H9 (cell line): ENCODE results near the gene AFAP1L2. TPM values are rescaled to one million over a fixed set of nuclear protein-coding genes. Genes with fewer than 3 reads are reported as not detected.

ENCODE experiments used
- DNase-seq: peaks from one replicate; pipeline ENCODE4 v3.0.0-alpha.2; 2017
- H2AFZ ChIP-seq: one replicate; pipeline ENCODE4 v1.6.1; 2013; ENCODE audit warnings: mild to moderate bottlenecking, low read length, control low read depth, moderate library complexity
- H2AK5ac ChIP-seq: 2 replicates; pipeline ENCODE4 v1.6.1; 2013; ENCODE audit warnings: low read length, control low read depth, mixed read lengths; ENCODE audit not compliant: insufficient read length
- H2BK120ac ChIP-seq: one replicate; pipeline ENCODE4 v1.6.1; 2013; ENCODE audit warnings: low read depth, mild to moderate bottlenecking, low read length, control low read depth, inconsistent platforms; ENCODE audit not compliant: poor library complexity, severe bottlenecking
- H2BK12ac ChIP-seq: 2 replicates; pipeline ENCODE4 v1.6.1; 2013; ENCODE audit warnings: low read length, control low read depth, mixed read lengths, low read depth; ENCODE audit not compliant: insufficient read length
- H2BK15ac ChIP-seq: 2 replicates; pipeline ENCODE4 v1.6.1; 2013; ENCODE audit warnings: low read depth, low read length, control low read depth
- H2BK20ac ChIP-seq: one replicate; pipeline ENCODE4 v1.6.1; 2013; ENCODE audit warnings: low read depth, mild to moderate bottlenecking, low read length, control low read depth, inconsistent platforms; ENCODE audit not compliant: poor library complexity, severe bottlenecking
- H2BK5ac ChIP-seq: 2 replicates; pipeline ENCODE4 v1.6.1; 2013; ENCODE audit warnings: low read length, control low read depth, mixed read lengths; ENCODE audit not compliant: insufficient read length
- H3K14ac ChIP-seq: 2 replicates; pipeline ENCODE4 v1.6.1; 2013; ENCODE audit warnings: low read length, control low read depth; ENCODE audit not compliant: insufficient read depth
- H3K18ac ChIP-seq: 2 replicates; pipeline ENCODE4 v1.6.1; 2013; ENCODE audit warnings: low read depth, mild to moderate bottlenecking, mixed read lengths, low read length, control low read depth; ENCODE audit not compliant: insufficient read length
- H3K23ac ChIP-seq: 2 replicates; pipeline ENCODE4 v1.6.1; 2013; ENCODE audit warnings: low read length, control low read depth, mixed read lengths, low read depth; ENCODE audit not compliant: insufficient read length
- H3K23me2 ChIP-seq: 2 replicates; pipeline ENCODE4 v1.6.1; 2013; ENCODE audit warnings: low read depth, mild to moderate bottlenecking, mixed read lengths, low read length, control low read depth; ENCODE audit not compliant: insufficient read length, poor library complexity, severe bottlenecking
- H3K27ac ChIP-seq: 2 replicates; pipeline ENCODE4 v1.5.1; 2013; ENCODE audit warnings: low read length, control low read depth, mixed read lengths, low read depth; ENCODE audit not compliant: insufficient read length
- H3K27me3 ChIP-seq: 2 replicates; pipeline ENCODE4 v1.6.1; 2013; ENCODE audit warnings: low read length, control low read depth, inconsistent platforms; ENCODE audit not compliant: insufficient read depth
- H3K4ac ChIP-seq: 2 replicates; pipeline ENCODE4 v1.6.1; 2013; ENCODE audit warnings: low read depth, mild to moderate bottlenecking, control low read depth, inconsistent platforms, low read length, moderate library complexity
- H3K4me1 ChIP-seq: 2 replicates; pipeline ENCODE4 v1.6.1; 2013; ENCODE audit warnings: low read length, control low read depth, inconsistent platforms; ENCODE audit not compliant: insufficient read depth
- H3K4me2 ChIP-seq: 2 replicates; pipeline ENCODE4 v1.6.1; 2013; ENCODE audit warnings: low read length, control low read depth, mixed read lengths; ENCODE audit not compliant: insufficient read length, insufficient read depth
- H3K56ac ChIP-seq: 2 replicates; pipeline ENCODE4 v1.6.1; 2013; ENCODE audit warnings: low read depth, mild to moderate bottlenecking, mixed read lengths, low read length, control low read depth; ENCODE audit not compliant: insufficient read length
- H3K79me1 ChIP-seq: 2 replicates; pipeline ENCODE4 v1.6.1; 2013; ENCODE audit warnings: low read depth, mild to moderate bottlenecking, moderate library complexity, low read length, control low read depth, inconsistent platforms; ENCODE audit not compliant: insufficient read depth, poor library complexity, severe bottlenecking
- H3K79me2 ChIP-seq: 2 replicates; pipeline ENCODE4 v1.6.1; 2013; ENCODE audit warnings: low read length, control low read depth, inconsistent platforms; ENCODE audit not compliant: insufficient read depth
- H3K9ac ChIP-seq: 2 replicates; pipeline ENCODE4 v1.6.1; 2013; ENCODE audit warnings: low read length, control low read depth, mixed read lengths; ENCODE audit not compliant: insufficient read length; ENCODE audit errors: extremely low read depth
- H3K9me3 ChIP-seq: one replicate; pipeline ENCODE4 v1.6.1; 2013; ENCODE audit warnings: low read depth, low read length, inconsistent platforms; ENCODE audit not compliant: control insufficient read depth
- H3T11ph ChIP-seq: one replicate; pipeline ENCODE4 v1.6.1; 2013; ENCODE audit warnings: mild to moderate bottlenecking, low read length, control low read depth, inconsistent platforms
- H4K20me1 ChIP-seq: one replicate; pipeline ENCODE4 v1.6.1; 2013; ENCODE audit not compliant: control insufficient read depth, insufficient read length, insufficient read depth
- H4K5ac ChIP-seq: 2 replicates; pipeline ENCODE4 v1.6.1; 2013; ENCODE audit warnings: low read depth, mild to moderate bottlenecking, mixed read lengths, low read length, control low read depth; ENCODE audit not compliant: insufficient read length
- H4K8ac ChIP-seq: replicated peaks from 2 replicates; pipeline ENCODE4 v1.6.1; 2013; ENCODE audit warnings: low read length, control low read depth, mixed read lengths, low read depth; ENCODE audit not compliant: insufficient read length
- H4K91ac ChIP-seq: 2 replicates; pipeline ENCODE4 v1.6.1; 2013; ENCODE audit warnings: low read depth, mild to moderate bottlenecking, moderate library complexity, mixed read lengths, low read length, control low read depth; ENCODE audit not compliant: insufficient read length
- H3K27ac Mint-ChIP-seq, 3 experiments: 2 replicates in 2 of 3; 3 replicates in 1 of 3; pipeline ENCODE4 v1.8.0; 2020 to 2021; ENCODE audit warnings: mixed read lengths in 3 of 3, mild to moderate bottlenecking in 1 of 3, moderate library complexity in 1 of 3
- H3K27me3 Mint-ChIP-seq: 2 replicates; pipeline ENCODE4 v1.8.0; 2021; ENCODE audit warnings: low read depth, mild to moderate bottlenecking, moderate library complexity, mixed read lengths
- H3K36me3 Mint-ChIP-seq, 3 experiments: 2 replicates in 2 of 3; 3 replicates in 1 of 3; pipeline ENCODE4 v1.8.0; 2020 to 2021; ENCODE audit warnings: low read depth in 3 of 3, mixed read lengths in 3 of 3; ENCODE audit not compliant: insufficient read depth in 1 of 3
- H3K4me1 Mint-ChIP-seq, 2 experiments: 2 replicates each; pipeline ENCODE4 v1.8.0; 2020; ENCODE audit warnings: mixed read lengths in 2 of 2
- H3K4me3 Mint-ChIP-seq, 2 experiments: 2 replicates in 1 of 2; 3 replicates in 1 of 2; pipeline ENCODE4 v1.8.0; 2020 to 2021; ENCODE audit warnings: mild to moderate bottlenecking in 2 of 2, mixed read lengths in 2 of 2, moderate library complexity in 1 of 2
- H3K9me3 Mint-ChIP-seq, 2 experiments: 2 replicates in 1 of 2; 3 replicates in 1 of 2; pipeline ENCODE4 v1.8.0; 2020; ENCODE audit warnings: mild to moderate bottlenecking in 2 of 2, mixed read lengths in 2 of 2, moderate library complexity in 1 of 2
- WGBS: extraction: QIAGEN DNeasy Blood & Tissue Kit; methylation state at CpG from one replicate; pipeline ENCODE4 v1.1.7; 2013; ENCODE audit warnings: missing lambda C conversion rate, low lambda C conversion rate, mixed read lengths; ENCODE audit not compliant: insufficient read length; ENCODE audit errors: extremely low coverage; 5-methylcytosine and 5-hydroxymethylcytosine counted together
- total RNA-seq: library from RNA; stranded (reverse); gene quantifications from 2 replicates; pipeline ENCODE4 v1.2.1, GENCODE V29; 2021
- TF ChIP-seq, protein P1 (sequence below): fragments of 200-600 bp; sonication (generic); conservative IDR thresholded peaks from 3 replicates; pipeline ENCODE4 v1.8.0; 2021; ENCODE audit warnings: antibody characterized with exemption, mild to moderate bottlenecking

AFAP1L2 gene
- total RNA-seq, 1 experiment from 2014 or later: 0.77 TPM

DNA sequence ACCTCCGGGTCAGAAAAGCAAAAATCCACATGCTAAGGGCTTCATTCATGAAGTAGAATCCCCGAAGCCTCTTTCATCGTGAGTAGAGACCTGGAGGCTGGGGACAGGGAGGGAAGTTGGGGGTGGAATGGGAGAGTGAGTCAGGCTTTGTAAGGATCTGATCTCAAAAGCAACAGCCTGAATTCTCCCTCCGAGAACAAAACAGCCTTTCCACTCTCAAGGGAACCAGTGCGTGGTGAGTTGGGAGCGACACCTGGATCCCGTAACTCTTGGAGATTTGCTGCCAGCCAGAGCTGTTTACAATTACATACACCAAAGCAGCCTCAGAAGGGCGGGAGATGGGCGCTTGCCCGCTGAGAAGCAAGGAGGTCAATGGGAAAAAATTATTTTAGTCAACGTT is 10.8 kb downstream of the AFAP1L2 start:
- H3K4me1 Mint-ChIP-seq: peaks cover 9 to 14% of the 10 kb centered on the region in 2 experiments

More for the DNA sequence above, 10.8 kb downstream of the AFAP1L2 start:
- no peak for DNase-seq
- Histone ChIP-seq H3K14ac (no peak overlapping the region), H2BK5ac (no peak overlapping the region), H3K4me2 (no peak overlapping the region), H3T11ph (no peak overlapping the region), H3K4ac (no peak overlapping the region), H3K79me2 (no peaks in the 10 kb centered on the region), H4K5ac (no peak overlapping the region), H3K27ac (no peak overlapping the region), H3K18ac (no peak overlapping the region), H2AK5ac (no peak overlapping the region), H4K8ac (no peak overlapping the region), H3K56ac (no peak overlapping the region), H3K23ac (no peak overlapping the region), H3K9ac (no peak overlapping the region), H4K91ac (no peak overlapping the region), H4K20me1 (no peaks in the 10 kb centered on the region), H3K79me1 (no peaks in the 10 kb centered on the region), H2BK20ac (no peak overlapping the region), H3K9me3 (no peaks in the 10 kb centered on the region), H3K27me3 (no peaks in the 10 kb centered on the region), H2BK120ac (no peak overlapping the region), H2BK12ac (no peak overlapping the region), H2AFZ (no peak overlapping the region), H3K4me1 (peaks cover 3% of the 10 kb centered on the region; the same call in 1 of the 2 replicates), H3K23me2 (no peaks in the 10 kb centered on the region), H2BK15ac (no peak overlapping the region)
- TF ChIP-seq, protein P1, sequence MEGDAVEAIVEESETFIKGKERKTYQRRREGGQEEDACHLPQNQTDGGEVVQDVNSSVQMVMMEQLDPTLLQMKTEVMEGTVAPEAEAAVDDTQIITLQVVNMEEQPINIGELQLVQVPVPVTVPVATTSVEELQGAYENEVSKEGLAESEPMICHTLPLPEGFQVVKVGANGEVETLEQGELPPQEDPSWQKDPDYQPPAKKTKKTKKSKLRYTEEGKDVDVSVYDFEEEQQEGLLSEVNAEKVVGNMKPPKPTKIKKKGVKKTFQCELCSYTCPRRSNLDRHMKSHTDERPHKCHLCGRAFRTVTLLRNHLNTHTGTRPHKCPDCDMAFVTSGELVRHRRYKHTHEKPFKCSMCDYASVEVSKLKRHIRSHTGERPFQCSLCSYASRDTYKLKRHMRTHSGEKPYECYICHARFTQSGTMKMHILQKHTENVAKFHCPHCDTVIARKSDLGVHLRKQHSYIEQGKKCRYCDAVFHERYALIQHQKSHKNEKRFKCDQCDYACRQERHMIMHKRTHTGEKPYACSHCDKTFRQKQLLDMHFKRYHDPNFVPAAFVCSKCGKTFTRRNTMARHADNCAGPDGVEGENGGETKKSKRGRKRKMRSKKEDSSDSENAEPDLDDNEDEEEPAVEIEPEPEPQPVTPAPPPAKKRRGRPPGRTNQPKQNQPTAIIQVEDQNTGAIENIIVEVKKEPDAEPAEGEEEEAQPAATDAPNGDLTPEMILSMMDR: no peak
- Mint-ChIP-seq H3K27me3 (peaks cover 46% of the 10 kb centered on the region), H3K9me3 (no peaks in the 10 kb centered on the region), H3K36me3 (no peaks in the 10 kb centered on the region), H3K4me3 (no peak overlapping the region), H3K27ac (no peak overlapping the region)
- no CpG with 5 or more reads among the region's 11 CpGs for WGBS
